Ovary (tissue), 9 donors: ENCODE measurements around the gene NCAM1. TPM values are rescaled to one million over a fixed set of nuclear protein-coding genes. Genes with fewer than 3 reads are reported as not detected.

Experiments
- DNase-seq, 5 donors: peaks; one replicate each; pipeline ENCODE4 v3.0.0-alpha.2; 2019 to 2020
- H3K27ac ChIP-seq, 2 donors: fragments of 200-600 bp; one replicate each; pipeline versions ENCODE4 v1.5.1 to v1.8.0; 2019 to 2022
- H3K27me3 ChIP-seq: fragments of 200-600 bp; one replicate; pipeline ENCODE4 v1.8.0; 2022
- H3K36me3 ChIP-seq: fragments of 200-600 bp; sonication (generic); one replicate; pipeline ENCODE4 v1.5.1; 2019
- H3K4me1 ChIP-seq: one replicate; pipeline ENCODE4 v1.8.1; 2013; ENCODE audit warnings: mild to moderate bottlenecking, moderate library complexity; ENCODE audit not compliant: insufficient read depth
- H3K4me3 ChIP-seq: fragments of 200-600 bp; sonication (generic); one replicate; pipeline ENCODE4 v1.5.1; 2017
- H3K9me3 ChIP-seq, 2 donors: fragments of 200-600 bp in 1 of 2; sonication (generic) in 1 of 2; one replicate each; pipeline versions ENCODE4 v1.5.1 to v1.8.1; 2013 to 2019; ENCODE audit warnings: mild to moderate bottlenecking in 1 of 2, moderate library complexity in 1 of 2
- EP300 ChIP-seq: sonication (generic); formaldehyde crosslinking; IDR thresholded peaks from one replicate; pipeline ENCODE4 v1.6.1; 2017; ENCODE audit warnings: antibody characterized with exemption
- POLR2A ChIP-seq: fragments of 450-650 bp; IDR thresholded peaks from one replicate; pipeline ENCODE4 v1.6.1; 2017; ENCODE audit warnings: antibody characterized with exemption, mild to moderate bottlenecking, moderate library complexity
- WGBS, 3 donors: extraction: QIAGEN DNeasy Blood & Tissue Kit in 1 of 3; methylation state at CpG; one replicate each; pipeline versions ENCODE4 v1.1.5 to v1.1.7; 2013 to 2017; 5-methylcytosine and 5-hydroxymethylcytosine counted together
- intact Hi-C, 4 donors: fragments of 100-400 bp; cut with DNase I; formaldehyde crosslinking; loops; one replicate each; pipeline versions ENCODE4 v1.11.0 to v1.15.1; 2022 to 2023
- polyA plus RNA-seq, 2 donors: library from polyadenylated mRNA; stranded (reverse); fragments of 200-250 nt in 1 of 2; fragments of 350-450 nt in 1 of 2; fragmentation: Illumina TruSeq in 1 of 2; extraction: RNeasy Lipid Tissue Mini Kit (QIAGEN cat#74804) in 1 of 2; gene quantifications; one replicate each; pipeline ENCODE4 v1.2.3, GENCODE V29; 2013 to 2014
- total RNA-seq, 7 donors: library from RNA; depleted of rRNA in 2 of 7; stranded (reverse); fragments of >200 nt in 2 of 7; fragmentation: NEBNext Ultra II Directional in 3 of 7; extraction: Animal tissue kit (Norgen Biotek cat#: 25700) in 3 of 7; gene quantifications; one replicate each; pipeline versions ENCODE4 v1.1.0 to v1.2.4, GENCODE V29; 2016 to 2023
- TF ChIP-seq, protein P1 (sequence below), 3 donors: fragments of 450-650 bp in 2 of 3; fragments of 200-600 bp in 1 of 3; IDR thresholded peaks; one replicate each; pipeline versions ENCODE4 v1.5.1 to v1.8.0; 2016 to 2022; ENCODE audit warnings: antibody characterized with exemption in 3 of 3, mild to moderate bottlenecking in 1 of 3
- donor health status: DM: no; HTN: no; CAD: no; lungs with moderate emphysema.
- donor health status: DM: no; HTN: no; CAD: no.
- donor health status: Bipolar disorder and iron deficiency.
- donor health status: DM: yes; HTN: yes; CAD: no.
- donor health status: DM: no; HTN: no; CAD: no.
- donor health status: DM: yes; HTN: yes; CAD: no.

NCAM1 gene
- total and polyA plus RNA-seq, 9 donors, result 23.0 to 194 (median 106) TPM

DNA sequence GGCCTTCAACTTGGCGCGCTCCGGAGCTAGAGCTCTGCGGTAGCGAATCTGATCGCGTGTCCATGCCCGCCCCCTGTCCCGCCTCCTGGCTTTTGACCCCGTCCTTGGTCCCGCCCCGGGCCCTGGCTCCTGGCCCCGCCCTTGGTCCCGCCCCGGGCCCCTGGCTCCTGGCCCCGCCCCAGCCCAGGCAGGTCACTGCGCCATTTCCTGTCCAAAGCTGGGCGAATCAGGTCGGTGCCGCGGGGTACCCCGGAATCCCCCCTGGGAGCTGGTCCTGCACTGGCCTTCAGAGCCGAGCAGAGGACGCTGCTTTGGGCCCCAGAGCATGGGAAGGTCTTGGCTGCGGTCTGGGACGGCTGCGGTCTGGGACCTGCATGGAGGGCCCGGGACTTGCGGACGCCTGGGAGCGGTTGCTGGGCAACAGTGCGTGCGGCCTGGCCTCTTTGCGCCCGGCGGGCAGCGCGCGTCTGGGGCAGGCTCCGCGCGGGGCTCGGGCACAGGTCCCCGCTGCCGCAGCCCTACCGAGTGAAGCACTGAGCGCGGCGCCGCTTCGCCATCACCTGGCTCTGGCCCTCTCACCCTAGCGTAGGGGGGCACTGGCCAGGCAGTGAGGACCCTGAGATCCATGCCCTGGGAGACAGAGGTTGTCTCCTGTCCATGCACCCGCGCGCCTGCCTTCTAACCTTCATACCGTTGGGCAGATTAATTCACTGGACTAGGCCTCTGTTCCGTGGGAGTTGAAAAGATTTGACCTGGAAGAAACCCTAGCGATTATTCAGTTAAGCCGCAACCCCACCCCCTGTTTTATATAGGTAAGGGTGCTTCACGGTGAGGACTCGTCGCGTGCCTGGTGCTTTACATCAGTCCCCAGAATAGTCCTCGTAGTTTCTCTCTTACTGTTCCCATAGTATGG lies 353.4 kb downstream of the NCAM1 start, which contains the start of gene TTC12:
Gene TTC12, plus strand, starts transcription at position 195 of the 913 bp plus-strand sequence. CDS start 1,675 bp downstream, outside the sequence.
- Histone ChIP-seq H3K4me3 (peak within 1 kb of the TSS; percentile 67), H3K9me3 (no peaks in the 10 kb centered on the region), H3K27ac (peak within 1 kb of the TSS; percentile 1 to 93), H3K4me1 (peaks cover 4% of the 10 kb centered on the region), H3K27me3 (no peaks in the 10 kb centered on the region), H3K36me3 (no peaks in the 10 kb centered on the region)
- no peak for TF ChIP-seq EP300
- peak; percentile 60 for TF ChIP-seq POLR2A
- TF ChIP-seq, protein P1, sequence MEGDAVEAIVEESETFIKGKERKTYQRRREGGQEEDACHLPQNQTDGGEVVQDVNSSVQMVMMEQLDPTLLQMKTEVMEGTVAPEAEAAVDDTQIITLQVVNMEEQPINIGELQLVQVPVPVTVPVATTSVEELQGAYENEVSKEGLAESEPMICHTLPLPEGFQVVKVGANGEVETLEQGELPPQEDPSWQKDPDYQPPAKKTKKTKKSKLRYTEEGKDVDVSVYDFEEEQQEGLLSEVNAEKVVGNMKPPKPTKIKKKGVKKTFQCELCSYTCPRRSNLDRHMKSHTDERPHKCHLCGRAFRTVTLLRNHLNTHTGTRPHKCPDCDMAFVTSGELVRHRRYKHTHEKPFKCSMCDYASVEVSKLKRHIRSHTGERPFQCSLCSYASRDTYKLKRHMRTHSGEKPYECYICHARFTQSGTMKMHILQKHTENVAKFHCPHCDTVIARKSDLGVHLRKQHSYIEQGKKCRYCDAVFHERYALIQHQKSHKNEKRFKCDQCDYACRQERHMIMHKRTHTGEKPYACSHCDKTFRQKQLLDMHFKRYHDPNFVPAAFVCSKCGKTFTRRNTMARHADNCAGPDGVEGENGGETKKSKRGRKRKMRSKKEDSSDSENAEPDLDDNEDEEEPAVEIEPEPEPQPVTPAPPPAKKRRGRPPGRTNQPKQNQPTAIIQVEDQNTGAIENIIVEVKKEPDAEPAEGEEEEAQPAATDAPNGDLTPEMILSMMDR (IDR thresholded peaks at IDR 0.05), result no peak
- intact Hi-C loops, result loop anchor here in 1 of 4 donors (10.0 kb wide), 1 partner anchor 460 kb away; the partner anchor contains the start of genes CLDN25 and ZW10
- peak; percentile 94 to 98 (median 96) for DNase-seq
- 3 to 12% (median 5%) methylated on average over 41 to 64 of the region's 64 CpGs for WGBS, 3 donors

- peak overlapping the region in 1 of 2 donors; percentile 93 for H3K27ac ChIP-seq
- H3K9me3 ChIP-seq, result no peaks in the 10 kb centered on the region
- TF ChIP-seq, protein P1 (IDR thresholded peaks at IDR 0.05), result no peak
- intact Hi-C loops, result loop anchor here in 1 of 4 donors (10.0 kb wide), 1 partner anchor 459 kb away; the partner anchor contains the start of genes CLDN25 and ZW10
- H3K4me1 ChIP-seq, result peaks cover 4% of the 10 kb centered on the region
- DNase-seq, result no peak
- no peaks in the 10 kb centered on the region for H3K27me3 ChIP-seq
- WGBS, 3 donors, result 38 to 54% (median 38%) methylated on average over 6 of the region's 6 CpGs
- H3K4me3 ChIP-seq, result no peak overlapping the region
- H3K36me3 ChIP-seq, result no peaks in the 10 kb centered on the region
These were observed 354.6 kb downstream of the NCAM1 start for GRCh38 chr11:113315811-113316210.

DNA sequence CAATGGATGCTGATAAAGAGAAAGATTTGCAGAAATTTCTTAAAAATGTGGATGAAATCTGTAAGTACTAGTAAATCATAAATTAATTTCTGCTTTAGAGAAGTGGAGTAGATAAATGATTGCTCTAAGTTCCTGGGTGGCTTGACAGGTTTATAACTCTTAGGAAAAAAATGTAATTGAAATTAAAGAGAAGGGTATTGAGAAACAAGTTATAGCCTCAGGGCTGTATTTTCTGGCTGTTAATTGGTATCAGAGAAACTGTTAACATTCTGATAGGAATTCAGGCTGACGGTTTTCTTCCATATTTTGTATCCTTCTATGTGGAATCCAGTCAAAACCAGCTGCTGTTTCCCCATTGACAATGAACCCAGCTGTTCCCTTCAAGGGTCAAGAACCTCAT lies 355.0 kb downstream of the NCAM1 start:
- TF ChIP-seq EP300, result no peak
- TF ChIP-seq, protein P1 (IDR thresholded peaks at IDR 0.05), result no peak
- TF ChIP-seq POLR2A, result no peak

GRCh38 chr11:113317339-113317738 lies 356.1 kb downstream of the NCAM1 start:
- WGBS, 3 donors, result 90 to 94% (median 94%) methylated on average over 2 of the region's 2 CpGs
- Histone ChIP-seq H3K4me1 (peaks cover 4% of the 10 kb centered on the region), H3K27ac (no peak overlapping the region), H3K27me3 (no peaks in the 10 kb centered on the region), H3K4me3 (no peak overlapping the region), H3K9me3 (no peaks in the 10 kb centered on the region), H3K36me3 (no peaks in the 10 kb centered on the region)
- intact Hi-C loops, result loop anchor here in 1 of 4 donors (10.0 kb wide), 1 partner anchor 457 kb away; the partner anchor contains the start of genes CLDN25 and ZW10
- no peak for DNase-seq
- TF ChIP-seq POLR2A (no peak), EP300 (no peak)
- TF ChIP-seq, protein P1 (IDR thresholded peaks at IDR 0.05), result no peak

More for the DNA sequence above, 355.0 kb downstream of the NCAM1 start:
- 66 to 78% (median 70%) methylated on average over 1 of the region's 1 CpG for WGBS, 3 donors
- no peaks in the 10 kb centered on the region for H3K36me3 ChIP-seq
- H3K4me3 ChIP-seq, result no peak overlapping the region
- no peak for DNase-seq
- peaks cover 4% of the 10 kb centered on the region for H3K4me1 ChIP-seq
- no peaks in the 10 kb centered on the region for H3K9me3 ChIP-seq
- no peaks in the 10 kb centered on the region for H3K27me3 ChIP-seq
- intact Hi-C loops, result loop anchor here in 1 of 4 donors (10.0 kb wide), 1 partner anchor 459 kb away; the partner anchor contains the start of genes CLDN25 and ZW10
- H3K27ac ChIP-seq, result no peak overlapping the region
